Immature natural killer cell (primary cell): ENCODE measurements around the gene NKAIN2. TPM values are rescaled to one million over a fixed set of nuclear protein-coding genes. Genes with fewer than 3 reads are reported as not detected.

Experiments
- DNase-seq, 3 donors: peaks; one replicate each; pipeline ENCODE4 v3.0.0; 2022; ENCODE audit warnings: mixed read lengths in 1 of 3
- H3K27ac Mint-ChIP-seq, 6 donors: one replicate each; pipeline ENCODE4 v1.8.0; 2020; ENCODE audit warnings: mixed read lengths in 6 of 6, mild to moderate bottlenecking in 5 of 6, inconsistent platforms in 4 of 6, moderate library complexity in 3 of 6
- H3K27me3 Mint-ChIP-seq, 3 donors: one replicate each; pipeline ENCODE4 v1.8.0; 2020 to 2021; ENCODE audit warnings: low read depth in 3 of 3, mild to moderate bottlenecking in 3 of 3, mixed read lengths in 3 of 3, moderate library complexity in 3 of 3, inconsistent platforms in 1 of 3
- H3K36me3 Mint-ChIP-seq, 3 donors: one replicate each; pipeline ENCODE4 v1.8.0; 2020; ENCODE audit warnings: mixed read lengths in 3 of 3, inconsistent platforms in 2 of 3, mild to moderate bottlenecking in 2 of 3
- H3K4me1 Mint-ChIP-seq, 2 donors: one replicate each; pipeline ENCODE4 v1.8.0; 2020; ENCODE audit warnings: inconsistent platforms in 2 of 2, mild to moderate bottlenecking in 2 of 2, mixed read lengths in 2 of 2, moderate library complexity in 1 of 2
- H3K4me3 Mint-ChIP-seq, 5 donors: one replicate each; pipeline ENCODE4 v1.8.0; 2020; ENCODE audit warnings: mild to moderate bottlenecking in 5 of 5, mixed read lengths in 5 of 5, inconsistent platforms in 3 of 5, moderate library complexity in 3 of 5
- H3K9me3 Mint-ChIP-seq, 6 donors: one replicate each; pipeline ENCODE4 v1.8.0; 2020; ENCODE audit warnings: mild to moderate bottlenecking in 6 of 6, mixed read lengths in 6 of 6, inconsistent platforms in 4 of 6, moderate library complexity in 3 of 6
- polyA plus RNA-seq, 3 donors: library from polyadenylated mRNA; unstranded; fragments of 300-500 nt; fragmentation: Illumina TruSeq; gene quantifications; one replicate each; pipeline ENCODE4 v1.2.3, GENCODE V29; 2021

NKAIN2 gene
- polyA plus RNA-seq, 3 donors from 2014 or later, result not detected

- H3K9me3 Mint-ChIP-seq, result peaks cover 0 to 22% (median 4%) of the 10 kb centered on the region in 6 donors
- peaks cover 0 to 1% (median 0%) of the 10 kb centered on the region in 3 donors for H3K27me3 Mint-ChIP-seq
- no peaks in the 10 kb centered on the region for H3K36me3 Mint-ChIP-seq
- H3K4me3 Mint-ChIP-seq, result no peak overlapping the region
- H3K4me1 Mint-ChIP-seq, result no peaks in the 10 kb centered on the region
- H3K27ac Mint-ChIP-seq, result no peak overlapping the region
- DNase-seq, result no peak
These were observed 667.1 kb downstream of the NKAIN2 start for GRCh38 chr6:124470803-124471202.

- H3K9me3 Mint-ChIP-seq, result peaks cover 0 to 17% (median 2%) of the 10 kb centered on the region in 6 donors
- H3K4me1 Mint-ChIP-seq, result no peaks in the 10 kb centered on the region
- DNase-seq, result no peak
- H3K27ac Mint-ChIP-seq, result no peak overlapping the region
- H3K36me3 Mint-ChIP-seq, result no peaks in the 10 kb centered on the region
- H3K4me3 Mint-ChIP-seq, result no peak overlapping the region
- H3K27me3 Mint-ChIP-seq, result no peaks in the 10 kb centered on the region
These were observed 671.5 kb downstream of the NKAIN2 start for GRCh38 chr6:124475176-124475575.

GRCh38 chr6:124478906-124479305 lies 675.2 kb downstream of the NKAIN2 start:
- no peak overlapping the region for H3K4me3 Mint-ChIP-seq
- no peak for DNase-seq
- H3K9me3 Mint-ChIP-seq, result peaks cover 0 to 8% (median 5%) of the 10 kb centered on the region in 6 donors
- no peak overlapping the region for H3K27ac Mint-ChIP-seq
- no peaks in the 10 kb centered on the region for H3K4me1 Mint-ChIP-seq
- no peaks in the 10 kb centered on the region for H3K27me3 Mint-ChIP-seq
- no peaks in the 10 kb centered on the region for H3K36me3 Mint-ChIP-seq

- DNase-seq, result no peak
- H3K36me3 Mint-ChIP-seq, result no peaks in the 10 kb centered on the region
- no peak overlapping the region for H3K4me3 Mint-ChIP-seq
- no peaks in the 10 kb centered on the region for H3K4me1 Mint-ChIP-seq
- H3K27me3 Mint-ChIP-seq, result no peaks in the 10 kb centered on the region
- H3K27ac Mint-ChIP-seq, result no peak overlapping the region
- peaks cover 0 to 8% (median 5%) of the 10 kb centered on the region in 6 donors for H3K9me3 Mint-ChIP-seq
These were observed 676.3 kb downstream of the NKAIN2 start for GRCh38 chr6:124479991-124480430.

GRCh38 chr6:124482071-124482491 lies 678.4 kb downstream of the NKAIN2 start:
- Mint-ChIP-seq H3K27me3 (no peaks in the 10 kb centered on the region), H3K27ac (no peak overlapping the region), H3K4me3 (no peak overlapping the region), H3K4me1 (no peaks in the 10 kb centered on the region), H3K36me3 (no peaks in the 10 kb centered on the region), H3K9me3 (peaks cover 0 to 8% (median 6%) of the 10 kb centered on the region in 6 donors)
- no peak for DNase-seq

- Mint-ChIP-seq H3K27ac (no peak overlapping the region), H3K27me3 (no peaks in the 10 kb centered on the region), H3K36me3 (no peaks in the 10 kb centered on the region), H3K9me3 (peaks cover 0 to 10% (median 2%) of the 10 kb centered on the region in 6 donors), H3K4me3 (no peak overlapping the region), H3K4me1 (no peaks in the 10 kb centered on the region)
- DNase-seq, result no peak
These were observed 684.2 kb downstream of the NKAIN2 start for GRCh38 chr6:124487623-124488431.

- Mint-ChIP-seq H3K27ac (no peak overlapping the region), H3K36me3 (no peaks in the 10 kb centered on the region)
These were observed 686.5 kb downstream of the NKAIN2 start for GRCh38 chr6:124490122-124490521.

GRCh38 chr6:124493259-124493658 lies 689.6 kb downstream of the NKAIN2 start:
- peaks cover 0 to 2% (median 1%) of the 10 kb centered on the region in 3 donors for H3K27me3 Mint-ChIP-seq
- H3K27ac Mint-ChIP-seq, result no peak overlapping the region
- H3K4me3 Mint-ChIP-seq, result no peak overlapping the region
- H3K9me3 Mint-ChIP-seq, result peaks cover 0 to 19% (median 6%) of the 10 kb centered on the region in 6 donors
- DNase-seq, result no peak
- no peaks in the 10 kb centered on the region for H3K4me1 Mint-ChIP-seq
- H3K36me3 Mint-ChIP-seq, result no peaks in the 10 kb centered on the region

More at GRCh38 chr6:124490122-124490521, 686.5 kb downstream of the NKAIN2 start:
- H3K9me3 Mint-ChIP-seq, result peaks cover 0 to 21% (median 3%) of the 10 kb centered on the region in 6 donors
- peaks cover 0 to 1% (median 0%) of the 10 kb centered on the region in 3 donors for H3K27me3 Mint-ChIP-seq
- no peaks in the 10 kb centered on the region for H3K4me1 Mint-ChIP-seq
- DNase-seq, result no peak
- no peak overlapping the region for H3K4me3 Mint-ChIP-seq

- Mint-ChIP-seq H3K4me3 (no peak overlapping the region), H3K9me3 (peaks cover 0 to 14% (median 3%) of the 10 kb centered on the region in 6 donors), H3K27ac (no peak overlapping the region), H3K27me3 (peaks cover 0 to 2% (median 1%) of the 10 kb centered on the region in 3 donors), H3K36me3 (no peaks in the 10 kb centered on the region), H3K4me1 (no peaks in the 10 kb centered on the region)
- no peak for DNase-seq
These were observed 691.4 kb downstream of the NKAIN2 start for GRCh38 chr6:124494956-124495664.

- Mint-ChIP-seq H3K9me3 (peaks cover 0 to 14% (median 3%) of the 10 kb centered on the region in 6 donors), H3K36me3 (no peaks in the 10 kb centered on the region), H3K4me1 (no peaks in the 10 kb centered on the region), H3K4me3 (no peak overlapping the region), H3K27me3 (peaks cover 0 to 2% (median 1%) of the 10 kb centered on the region in 3 donors), H3K27ac (no peak overlapping the region)
- no peak for DNase-seq
These were observed 692.1 kb downstream of the NKAIN2 start for GRCh38 chr6:124495665-124496190.

- Mint-ChIP-seq H3K27ac (no peak overlapping the region), H3K9me3 (peaks cover 0 to 14% (median 5%) of the 10 kb centered on the region in 6 donors), H3K4me1 (no peaks in the 10 kb centered on the region), H3K36me3 (no peaks in the 10 kb centered on the region), H3K4me3 (no peak overlapping the region), H3K27me3 (peaks cover 0 to 2% (median 1%) of the 10 kb centered on the region in 3 donors)
- no peak for DNase-seq
These were observed 692.7 kb downstream of the NKAIN2 start for GRCh38 chr6:124496334-124496733.

- Mint-ChIP-seq H3K4me3 (no peak overlapping the region), H3K9me3 (peaks cover 5 to 14% (median 10%) of the 10 kb centered on the region in 6 donors), H3K27me3 (peaks cover 0 to 2% (median 0%) of the 10 kb centered on the region in 3 donors), H3K27ac (no peak overlapping the region), H3K36me3 (no peaks in the 10 kb centered on the region), H3K4me1 (no peaks in the 10 kb centered on the region)
- no peak for DNase-seq
These were observed 708.8 kb downstream of the NKAIN2 start for GRCh38 chr6:124512431-124512830.

GRCh38 chr6:124517339-124517738 lies 713.7 kb downstream of the NKAIN2 start:
- H3K27me3 Mint-ChIP-seq, result peaks cover 0 to 2% (median 0%) of the 10 kb centered on the region in 3 donors
- DNase-seq, result no peak
- H3K36me3 Mint-ChIP-seq, result no peaks in the 10 kb centered on the region
- no peak overlapping the region for H3K4me3 Mint-ChIP-seq
- no peaks in the 10 kb centered on the region for H3K4me1 Mint-ChIP-seq
- H3K9me3 Mint-ChIP-seq, result peaks cover 5 to 12% (median 9%) of the 10 kb centered on the region in 6 donors
- H3K27ac Mint-ChIP-seq, result no peak overlapping the region

GRCh38 chr6:124520514-124520913 lies 716.8 kb downstream of the NKAIN2 start:
- H3K4me1 Mint-ChIP-seq, result no peaks in the 10 kb centered on the region
- H3K4me3 Mint-ChIP-seq, result no peak overlapping the region
- DNase-seq, result no peak
- H3K27ac Mint-ChIP-seq, result no peak overlapping the region
- no peaks in the 10 kb centered on the region for H3K36me3 Mint-ChIP-seq
- peaks cover 2 to 17% (median 10%) of the 10 kb centered on the region in 6 donors for H3K9me3 Mint-ChIP-seq
- no peaks in the 10 kb centered on the region for H3K27me3 Mint-ChIP-seq
